Mammary epithelial cell (primary cell): ENCODE measurements around the gene TMEM145.
"Not testable (repeated sequence)": the region's sequence is repeated elsewhere in the genome, so short reads cannot be mapped to it uniquely, and the experiment has no call there.

Source experiments
- EZH2 ChIP-seq: IDR thresholded peaks from 2 replicates; pipeline ENCODE4 v1.6.1; 2012; ENCODE audit warnings: low read length, inconsistent platforms, borderline replicate concordance
- TF ChIP-seq, protein P1 (sequence below), 2 donors: IDR thresholded peaks in 1 of 2; conservative IDR thresholded peaks in 1 of 2; 2 replicates each; pipeline ENCODE4 v1.5.1; 2011 to 2012; ENCODE audit warnings: inconsistent platforms in 2 of 2, low read length in 2 of 2, mild to moderate bottlenecking in 2 of 2, control low read depth in 1 of 2, low read depth in 1 of 2; ENCODE audit not compliant: insufficient read depth in 1 of 2; ENCODE audit errors: extremely low read depth in 1 of 2

DNA sequence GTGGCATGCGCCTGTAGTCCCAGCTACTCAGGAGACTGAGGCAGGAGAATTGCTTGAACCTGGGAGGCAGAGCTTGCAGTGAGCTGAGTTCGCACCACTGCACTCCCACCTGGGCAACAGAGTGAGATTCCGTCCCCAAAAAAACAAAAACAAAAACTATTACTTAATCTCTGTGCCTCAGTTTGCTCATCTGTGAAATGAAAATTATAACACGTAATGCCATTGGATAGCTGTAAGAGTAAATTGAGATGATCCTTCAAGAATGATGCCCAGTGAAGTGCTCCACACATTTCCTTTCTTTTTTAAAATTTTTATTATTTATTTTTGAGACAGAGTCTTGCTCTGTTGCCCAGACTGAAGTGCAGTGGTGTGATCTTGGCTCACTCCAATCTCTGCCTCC is 26.8 kb downstream of the TMEM145 start:
- not testable (repeated sequence) for TF ChIP-seq EZH2
- TF ChIP-seq, protein P1, sequence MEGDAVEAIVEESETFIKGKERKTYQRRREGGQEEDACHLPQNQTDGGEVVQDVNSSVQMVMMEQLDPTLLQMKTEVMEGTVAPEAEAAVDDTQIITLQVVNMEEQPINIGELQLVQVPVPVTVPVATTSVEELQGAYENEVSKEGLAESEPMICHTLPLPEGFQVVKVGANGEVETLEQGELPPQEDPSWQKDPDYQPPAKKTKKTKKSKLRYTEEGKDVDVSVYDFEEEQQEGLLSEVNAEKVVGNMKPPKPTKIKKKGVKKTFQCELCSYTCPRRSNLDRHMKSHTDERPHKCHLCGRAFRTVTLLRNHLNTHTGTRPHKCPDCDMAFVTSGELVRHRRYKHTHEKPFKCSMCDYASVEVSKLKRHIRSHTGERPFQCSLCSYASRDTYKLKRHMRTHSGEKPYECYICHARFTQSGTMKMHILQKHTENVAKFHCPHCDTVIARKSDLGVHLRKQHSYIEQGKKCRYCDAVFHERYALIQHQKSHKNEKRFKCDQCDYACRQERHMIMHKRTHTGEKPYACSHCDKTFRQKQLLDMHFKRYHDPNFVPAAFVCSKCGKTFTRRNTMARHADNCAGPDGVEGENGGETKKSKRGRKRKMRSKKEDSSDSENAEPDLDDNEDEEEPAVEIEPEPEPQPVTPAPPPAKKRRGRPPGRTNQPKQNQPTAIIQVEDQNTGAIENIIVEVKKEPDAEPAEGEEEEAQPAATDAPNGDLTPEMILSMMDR (conservative IDR thresholded peaks at IDR 0.05 in 1 of 2, IDR thresholded peaks at IDR 0.05 in 1 of 2; ENCODE audit: extremely low read depth in 1 of 2, insufficient read depth in 1 of 2, low read depth in 1 of 2, low read length in 2 of 2), result not testable (repeated sequence)
